Activated CD4-positive, alpha-beta T cell treated with anti-CD3 and anti-CD28 coated beads, Interleukin-2, amount 50 U/mL, for 4 hours (primary cell): ENCODE results near the gene POC1B.
A peak's percentile ranks its signal among the peaks of the same experiment; 100 is the strongest.

ENCODE experiments used
- DNase-seq, 2 experiments: peaks; one replicate each; pipeline ENCODE4 v3.0.0-alpha.2; 2020

POC1B gene

DNA sequence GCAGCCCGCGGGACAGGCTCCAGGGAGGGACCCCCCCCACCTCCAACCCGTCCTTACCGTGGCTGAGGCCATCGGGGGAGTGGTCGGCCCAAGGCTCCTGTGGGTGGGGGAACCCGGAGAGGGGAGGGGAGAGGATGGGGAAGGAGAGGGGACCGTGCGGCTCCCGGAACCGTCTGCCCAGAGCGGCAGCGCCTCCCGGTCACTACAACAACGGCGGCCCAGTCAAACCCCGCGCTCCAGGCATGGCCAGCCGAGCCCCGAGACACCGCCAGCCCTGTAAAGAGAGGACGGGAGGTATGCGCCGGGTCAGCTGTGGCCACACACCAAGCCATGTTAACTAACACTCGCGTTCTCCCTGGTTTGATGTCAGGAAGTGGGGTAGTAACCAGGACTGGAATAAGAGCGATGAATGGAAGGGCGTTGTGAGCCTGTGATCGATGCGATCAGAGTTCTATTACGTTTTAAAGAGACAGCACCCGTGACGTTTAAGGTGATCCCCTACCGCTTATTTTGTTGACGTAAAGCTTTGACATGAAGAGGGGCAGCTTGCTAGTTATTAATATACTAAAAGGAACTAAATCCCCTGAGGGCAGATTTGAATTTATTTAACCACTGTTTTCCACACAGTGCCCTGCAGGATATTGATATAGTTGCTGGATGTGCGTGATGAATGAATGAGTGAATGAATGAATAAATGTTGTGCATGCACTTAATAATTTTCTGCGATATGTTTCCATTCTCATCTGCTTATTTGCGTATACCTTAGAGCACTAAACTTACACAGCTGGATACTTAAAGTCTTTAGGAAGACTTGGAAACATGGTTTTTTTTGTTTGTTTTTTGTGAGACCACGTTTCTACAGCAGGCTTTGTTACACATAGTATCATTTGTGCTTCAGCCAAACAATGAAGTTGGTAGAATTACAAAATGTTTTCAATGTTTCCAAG is at the start of gene POC1B:
Gene POC1B, minus strand, starts transcription at position 224 of the 947 bp plus-strand sequence. Its CDS starts 152 bp downstream, at position 72.
- peak; percentile 50 to 51 for DNase-seq

DNA sequence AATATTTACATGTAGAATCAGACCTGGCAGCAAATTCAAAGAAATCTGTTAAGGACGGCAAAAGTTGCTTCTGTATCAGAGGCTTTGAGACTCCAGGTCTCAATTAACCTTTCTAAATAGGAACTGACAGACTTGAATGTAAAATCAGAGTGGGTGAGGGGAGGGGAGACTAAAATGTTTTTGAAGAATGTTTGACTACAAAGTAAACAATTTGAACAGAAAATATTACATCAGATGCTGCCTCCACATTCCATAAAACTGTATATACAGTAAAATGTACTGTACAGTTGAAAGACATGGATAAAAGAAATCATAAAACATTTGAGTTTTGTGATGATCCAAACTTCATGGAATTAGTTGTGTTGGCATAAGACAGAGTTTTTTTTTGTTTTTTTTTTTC is 49.5 kb upstream of the POC1B start:
- no peak for DNase-seq

DNA sequence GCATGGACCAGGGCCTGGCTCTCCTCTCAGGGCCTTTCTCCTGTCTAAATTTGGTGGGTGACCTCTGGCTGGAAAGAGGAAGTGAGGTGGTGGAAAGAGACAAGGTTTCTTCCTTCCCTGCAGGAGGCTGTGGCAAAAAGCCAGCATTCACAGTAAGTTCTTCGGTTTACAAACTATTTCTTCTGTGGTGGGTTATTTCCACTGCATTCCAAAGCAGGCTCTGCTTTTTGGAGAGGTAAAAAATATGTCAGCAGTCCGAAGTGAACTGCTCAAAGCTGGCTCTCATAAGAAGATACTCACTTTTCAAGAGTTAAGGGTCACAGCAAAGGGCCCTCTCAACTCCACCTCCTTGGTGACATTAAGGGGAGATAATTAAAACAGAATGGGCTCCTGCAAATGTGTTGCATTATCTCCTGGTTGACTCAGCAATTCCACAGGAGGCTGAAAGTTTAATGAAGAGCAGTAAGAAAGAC is 48.9 kb upstream of the POC1B start:
- DNase-seq, result no peak

DNA sequence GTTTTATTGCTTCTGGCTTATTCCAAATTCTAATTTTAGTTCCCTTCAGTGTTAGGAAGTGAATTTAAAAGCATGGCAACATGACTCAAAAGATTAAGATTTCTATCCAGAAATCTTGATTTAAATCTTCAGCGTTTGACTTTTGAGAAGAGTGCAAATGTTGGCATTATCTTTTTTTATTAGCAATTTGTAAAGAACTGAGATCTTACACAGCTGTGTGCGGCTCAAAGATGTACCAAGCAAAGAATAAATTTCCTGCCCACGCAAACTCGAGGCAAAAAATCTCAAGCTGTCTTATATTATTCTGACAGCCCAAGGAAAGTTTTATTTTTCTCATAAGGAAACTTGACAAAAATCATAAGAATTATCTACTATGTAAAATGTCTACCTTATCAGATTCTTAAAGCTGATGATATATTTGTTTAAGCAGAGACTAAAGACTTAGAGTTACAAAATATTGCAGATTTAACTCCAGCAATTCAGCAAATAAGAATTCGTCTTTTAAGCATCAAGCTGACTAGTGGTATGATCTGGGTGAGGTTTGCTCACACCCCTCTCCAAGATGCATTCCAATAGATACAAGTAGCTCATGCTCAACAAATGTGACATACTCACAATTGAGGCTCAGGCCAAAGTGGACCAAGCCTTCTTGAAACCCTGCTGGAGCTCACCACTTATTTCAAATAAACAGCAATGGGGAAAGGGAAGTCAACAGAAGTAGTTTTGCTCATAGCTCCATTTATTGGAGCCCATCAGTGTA is 47.4 kb upstream of the POC1B start:
- no peak for DNase-seq

DNA sequence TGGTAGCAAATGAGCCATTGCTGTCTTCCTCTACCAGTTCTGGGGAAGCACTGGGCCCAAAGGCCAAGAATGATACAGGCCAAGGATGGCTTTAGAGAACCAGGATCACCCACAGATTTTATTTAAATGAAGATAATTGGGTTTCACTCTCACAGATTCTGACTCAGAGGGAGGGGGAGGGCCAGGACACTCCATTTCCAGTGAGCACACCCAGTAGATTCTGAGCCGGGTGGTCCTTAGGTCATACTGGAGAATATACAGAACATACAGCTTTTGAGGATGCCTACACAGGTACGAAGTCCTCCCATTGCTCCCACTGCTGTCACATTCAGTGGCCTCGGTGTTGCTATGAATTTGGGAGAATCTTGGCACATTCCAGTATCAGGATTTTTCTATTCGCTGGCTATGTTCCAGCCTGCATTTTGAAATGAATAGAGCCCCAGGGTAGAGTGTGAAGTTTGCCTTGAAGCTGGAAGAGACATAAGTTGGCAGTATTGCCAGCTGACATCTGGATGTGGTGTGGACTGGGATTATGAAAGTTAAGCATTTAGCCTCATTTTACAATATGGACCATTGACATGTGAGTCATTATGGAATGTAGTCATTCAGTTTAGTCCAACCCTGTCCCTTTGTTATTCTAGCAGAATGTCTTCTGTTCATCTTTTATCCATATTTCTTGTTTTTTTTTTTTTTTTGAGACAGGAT is 45.8 kb upstream of the POC1B start:
- no peak for DNase-seq

DNA sequence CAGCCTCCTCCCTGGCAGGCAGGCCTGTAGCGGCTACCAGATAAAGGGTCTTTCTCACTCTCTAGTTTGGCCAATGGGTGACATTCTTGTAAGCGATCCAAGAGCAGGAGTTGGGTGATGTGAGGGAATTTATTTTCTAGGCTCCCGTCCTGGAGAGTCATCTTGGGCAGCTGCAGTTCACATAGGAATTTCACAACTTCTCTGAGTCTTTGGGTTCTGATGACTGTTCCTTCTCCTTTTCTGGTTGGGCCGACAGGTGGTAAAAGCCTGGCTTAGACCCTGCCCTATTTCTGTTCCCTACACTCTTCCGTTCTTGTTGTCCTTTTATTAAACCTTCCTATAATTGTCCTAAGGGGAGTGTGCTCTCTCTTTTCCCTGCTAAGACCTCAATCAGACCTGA is 42.6 kb upstream of the POC1B start:
- DNase-seq, result no peak

DNA sequence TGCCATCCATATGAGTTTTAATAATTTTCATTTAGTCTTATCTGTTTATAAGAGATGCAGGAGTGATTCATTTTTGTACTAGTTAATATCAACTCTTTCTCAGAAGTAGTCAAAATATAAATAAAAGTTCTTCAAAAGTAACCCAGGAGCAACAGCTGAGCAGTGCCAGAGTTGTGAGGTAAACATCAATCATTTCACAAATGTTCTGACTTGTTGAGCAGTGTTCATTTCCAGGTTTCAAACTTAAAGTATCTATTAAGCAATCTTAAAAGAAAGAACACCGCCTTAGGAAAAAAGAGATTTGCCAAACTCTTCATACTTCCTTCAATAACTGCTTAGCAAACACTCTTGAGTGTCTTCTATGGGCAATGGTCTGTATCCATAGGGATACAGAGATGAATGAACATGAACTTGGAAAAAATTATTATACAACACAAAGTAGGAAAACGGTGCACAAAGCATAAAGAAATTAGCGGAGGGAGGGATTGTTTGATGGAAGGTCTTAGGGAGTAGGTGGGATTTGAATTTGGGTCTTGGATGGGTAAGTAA is 41.9 kb upstream of the POC1B start:
- no peak for DNase-seq

DNA sequence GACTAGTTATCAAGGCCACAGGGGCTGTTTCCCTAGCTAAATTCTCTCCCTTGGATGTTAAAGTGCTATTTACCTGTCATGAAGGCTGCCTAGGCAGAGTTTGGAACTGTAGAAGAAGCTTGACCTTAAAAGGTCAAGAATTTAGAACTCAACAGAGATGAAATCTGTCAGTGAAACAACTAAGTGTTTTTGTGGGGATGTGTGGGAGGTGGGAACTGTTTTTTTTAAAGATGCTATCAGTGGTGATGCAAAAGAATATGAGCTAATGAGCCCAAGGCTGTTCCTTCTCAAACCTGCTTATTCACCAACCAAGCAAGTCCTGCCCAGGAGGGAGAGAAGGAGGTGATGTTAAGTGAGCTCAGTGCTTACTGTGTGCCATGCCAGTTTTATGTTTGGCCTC is 40.8 kb upstream of the POC1B start:
- no peak for DNase-seq

DNA sequence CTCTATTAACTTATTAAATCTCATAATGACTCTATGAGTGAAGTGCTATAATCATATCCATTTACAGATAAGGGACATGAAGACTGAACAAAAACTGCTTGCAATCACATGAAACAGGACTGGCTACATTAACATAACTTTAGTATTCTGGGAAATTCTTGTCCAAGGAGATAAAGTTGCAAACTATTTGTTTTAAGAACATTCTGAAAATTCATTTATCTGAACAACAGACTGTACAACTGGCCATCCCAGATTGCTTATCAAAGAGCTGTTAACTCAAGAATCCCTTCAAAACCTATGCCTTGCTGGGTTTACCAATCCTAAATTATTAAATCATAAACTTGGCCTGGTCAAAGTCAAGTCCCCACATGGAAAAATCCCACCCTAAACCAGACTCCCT is 39.2 kb upstream of the POC1B start:
- no peak for DNase-seq

DNA sequence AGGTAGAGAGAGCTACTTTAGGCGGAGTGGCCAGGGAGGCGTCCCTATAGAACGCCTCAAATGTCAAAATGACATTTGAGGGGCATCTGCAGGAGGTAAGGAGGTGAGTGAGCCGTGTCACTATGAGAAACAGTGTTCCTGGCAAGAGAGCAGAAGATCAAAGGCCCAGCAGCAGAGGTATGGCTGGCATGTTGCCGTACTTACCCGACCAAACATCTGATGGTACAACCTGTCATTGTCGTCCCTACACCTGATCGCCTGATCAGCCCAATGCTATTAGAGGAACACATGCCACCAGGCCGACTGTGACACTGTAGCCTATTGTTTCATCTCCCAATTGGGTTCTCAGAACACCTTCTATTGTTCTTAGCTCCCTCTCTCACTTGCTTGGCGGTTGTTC is 33.9 kb upstream of the POC1B start:
- DNase-seq, result no peak

DNA sequence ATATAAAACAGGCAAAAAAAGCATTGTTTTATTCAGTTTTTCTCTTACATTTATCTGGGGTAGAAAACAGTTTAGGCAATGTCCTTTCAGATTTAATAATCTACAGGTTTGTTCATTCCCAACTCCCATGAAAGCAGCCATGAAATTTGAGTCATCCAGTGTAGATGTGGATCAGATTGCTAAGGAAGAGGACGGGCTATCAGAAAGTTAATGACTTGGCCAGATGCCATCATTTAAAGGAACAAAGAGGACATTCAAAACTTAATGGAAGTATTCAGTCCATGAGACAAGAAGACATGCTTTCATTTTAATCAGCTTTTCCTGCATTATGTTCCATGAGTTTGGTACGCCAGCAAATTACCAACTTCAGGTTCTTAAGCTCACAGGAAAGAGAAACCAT is 31.1 kb upstream of the POC1B start:
- DNase-seq, result no peak

DNA sequence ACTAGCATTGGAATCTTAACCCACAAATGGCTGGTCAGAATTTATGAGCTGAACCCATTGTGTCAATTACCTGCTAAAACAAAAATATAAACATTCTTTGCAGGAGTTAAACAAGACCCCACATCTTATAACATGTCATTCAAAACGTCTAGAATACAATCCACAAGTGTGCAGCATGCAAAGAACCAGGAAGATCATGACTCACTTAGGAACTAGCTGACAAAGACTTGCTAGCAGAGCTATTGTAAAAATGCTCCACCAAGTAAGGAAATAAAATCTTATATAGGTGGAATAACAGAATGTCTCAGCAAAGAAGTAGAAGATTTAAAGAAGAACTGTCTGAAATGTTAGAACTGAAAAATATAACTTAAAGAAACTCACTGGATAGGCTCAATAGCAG is 26.5 kb upstream of the POC1B start:
- no peak for DNase-seq

DNA sequence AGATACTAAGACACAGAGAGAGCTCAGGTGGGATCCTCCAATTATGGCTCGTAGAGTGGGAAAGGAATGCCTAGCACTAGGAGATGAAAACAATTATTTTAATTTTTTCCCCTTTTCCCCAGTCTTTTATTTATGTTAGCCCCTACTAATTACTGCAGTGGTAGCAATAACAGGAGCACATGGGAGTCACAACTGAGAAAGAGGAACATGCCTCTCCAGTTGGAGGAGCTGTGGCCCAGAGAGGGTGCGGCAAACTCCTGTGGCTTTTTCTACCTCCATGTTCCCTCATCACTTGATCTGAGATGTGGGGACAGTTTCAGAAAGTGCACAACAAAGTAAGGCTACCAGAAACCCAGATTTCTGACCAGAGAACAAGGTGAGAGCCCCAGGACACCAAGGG is 25.9 kb upstream of the POC1B start:
- DNase-seq, result no peak

DNA sequence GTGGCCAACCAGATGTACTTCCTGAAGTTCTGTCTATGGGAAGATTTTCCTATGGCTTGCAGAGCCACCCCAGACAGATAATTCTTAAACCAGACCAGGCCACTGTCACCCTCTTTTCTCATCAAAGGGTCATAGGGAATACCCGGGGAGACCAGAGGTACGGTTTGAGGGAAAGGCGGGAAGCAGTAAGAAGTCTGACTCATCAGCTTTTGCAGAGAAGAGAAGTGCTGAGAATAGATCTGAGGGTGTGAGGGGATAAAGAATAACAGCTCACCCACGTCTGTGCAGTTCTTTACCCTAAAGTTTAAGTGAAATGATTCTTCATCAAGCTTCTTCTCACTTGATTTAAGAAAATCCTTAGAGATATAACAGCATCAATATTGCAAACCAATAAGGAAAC is 21.3 kb upstream of the POC1B start:
- DNase-seq, result no peak

DNA sequence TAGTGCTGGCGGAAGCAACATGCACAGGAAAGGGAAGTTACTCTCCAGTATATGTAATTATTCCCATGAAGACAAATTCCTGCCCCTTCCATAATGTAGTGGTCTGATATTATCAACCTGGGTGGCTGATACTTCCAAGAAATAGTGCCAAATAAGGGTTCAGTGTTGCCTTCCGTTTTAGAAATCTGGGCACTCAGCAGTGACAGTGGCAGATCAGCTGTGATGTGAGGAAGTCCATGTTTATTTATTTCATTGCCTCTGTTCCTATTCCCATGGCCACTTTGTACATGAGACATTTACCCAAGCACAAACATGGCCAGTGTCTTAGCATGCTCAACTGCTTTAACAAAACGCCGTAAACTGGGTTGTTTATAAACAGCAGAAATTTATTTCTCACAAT is 20.3 kb upstream of the POC1B start:
- DNase-seq, result no peak

DNA sequence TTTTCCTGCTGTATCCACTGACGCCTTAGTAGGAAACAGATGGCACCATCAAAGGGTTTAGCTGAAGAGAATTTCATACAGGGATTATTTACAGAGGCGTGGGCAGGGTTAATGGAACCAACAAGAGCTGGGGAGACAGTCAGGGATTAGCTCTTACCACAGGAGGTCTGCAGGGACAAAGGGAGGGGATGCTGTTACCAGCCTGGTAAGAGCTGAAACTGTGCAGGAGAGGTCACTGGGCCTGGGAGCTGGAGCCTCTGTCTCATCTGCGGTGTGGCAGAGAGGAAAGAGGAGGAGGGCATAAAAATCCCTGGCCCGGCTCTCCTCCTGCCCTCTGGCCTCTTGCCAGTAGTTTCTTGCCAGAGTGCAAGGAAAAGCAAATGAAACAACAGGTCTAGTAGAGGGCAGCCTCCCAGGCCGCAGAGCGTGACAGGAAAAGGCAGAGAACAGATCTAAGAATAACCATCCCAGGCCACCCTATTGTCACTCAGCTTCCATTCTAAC is 18.9 kb upstream of the POC1B start:
- DNase-seq, result no peak

DNA sequence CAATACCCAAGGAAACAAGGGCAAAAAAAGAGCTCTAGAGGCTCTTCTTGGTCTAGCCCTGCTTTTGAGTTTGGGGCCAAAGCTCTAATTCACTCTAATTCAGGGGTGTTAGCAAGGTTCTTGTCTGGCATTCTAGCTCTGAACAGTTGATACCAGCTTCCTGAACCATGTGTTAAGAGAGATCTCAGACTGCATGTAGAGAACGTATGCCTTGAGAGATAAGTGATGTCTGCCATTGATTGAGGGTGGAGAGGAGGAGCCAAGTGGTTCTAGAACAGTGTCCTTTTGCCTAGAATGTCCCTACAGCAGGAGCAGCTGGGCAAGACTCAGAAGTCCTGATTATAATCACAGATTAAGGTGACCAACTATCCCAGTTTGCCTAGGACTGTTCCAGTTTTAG is 18.2 kb upstream of the POC1B start:
- no peak for DNase-seq

DNA sequence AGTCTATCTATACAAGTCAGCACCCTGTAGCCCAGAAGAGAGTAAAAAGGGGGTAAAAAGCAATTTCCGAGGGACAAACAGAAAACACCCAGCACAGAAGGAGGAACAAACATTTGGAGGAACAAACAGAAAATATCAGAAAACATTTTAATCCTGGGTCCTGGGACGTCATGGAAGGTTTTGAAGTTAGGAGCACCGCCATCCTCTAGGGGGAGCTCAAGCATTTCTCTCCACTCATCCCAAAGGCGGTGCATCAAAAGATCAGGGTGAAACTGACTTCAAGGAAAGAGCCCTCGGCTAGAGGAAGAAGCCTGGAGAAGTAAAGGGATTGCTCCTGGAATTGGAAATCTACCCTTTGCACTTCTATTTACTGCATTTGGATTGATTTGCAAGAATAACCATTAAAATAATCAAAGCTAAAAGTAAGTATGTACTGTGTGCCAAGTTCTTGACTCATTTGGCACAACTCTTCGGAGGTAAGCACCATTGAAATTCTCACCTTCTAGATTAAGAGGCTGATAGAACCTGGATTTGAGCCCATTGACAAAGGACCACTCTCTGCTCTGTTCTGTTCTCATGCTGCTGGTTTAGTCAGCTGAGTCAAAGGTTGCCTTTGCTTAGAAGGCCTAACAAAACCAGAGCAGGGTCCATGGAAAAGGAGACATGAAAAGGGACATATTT is 17.2 kb upstream of the POC1B start:
- peak; percentile 56 to 57 for DNase-seq

DNA sequence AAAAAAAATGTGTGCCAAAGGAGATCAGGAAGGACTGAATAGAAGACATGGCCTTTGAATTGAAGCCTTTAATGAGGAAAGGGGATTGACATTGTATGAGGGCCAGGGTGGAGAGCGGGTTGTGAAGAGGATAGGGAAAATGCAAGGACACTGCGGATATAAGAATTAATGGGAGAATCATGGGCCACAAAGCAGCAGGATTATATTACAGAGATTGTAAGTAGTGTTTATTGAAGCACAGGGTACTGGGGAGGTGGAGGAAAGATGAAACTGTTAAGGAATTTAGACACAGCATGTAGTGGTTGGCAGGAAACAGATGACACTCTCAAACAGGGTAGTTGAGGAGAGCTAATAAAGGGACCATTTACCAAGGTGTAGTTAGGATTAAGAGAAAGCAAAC is 16.4 kb upstream of the POC1B start:
- no peak for DNase-seq

DNA sequence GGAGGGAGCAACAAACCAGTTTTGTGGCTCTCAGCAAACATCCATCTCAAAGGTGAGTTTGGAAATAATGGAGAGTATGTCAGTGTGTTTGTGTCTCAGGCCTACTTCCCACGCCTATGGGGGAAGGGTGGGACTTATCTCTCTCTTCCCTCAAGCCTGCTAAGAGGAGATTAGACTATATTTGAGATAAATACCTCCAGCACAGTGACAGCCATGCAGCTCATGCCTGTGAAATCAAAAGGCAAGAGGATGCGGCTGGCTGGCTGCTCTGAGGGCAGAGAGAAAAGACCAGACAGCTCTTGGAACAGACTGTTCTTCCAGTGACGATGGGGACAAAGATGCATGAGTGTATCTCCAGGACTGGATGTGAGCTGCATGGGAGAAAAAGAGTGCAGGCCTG is 14.7 kb upstream of the POC1B start:
- DNase-seq, result no peak

DNA sequence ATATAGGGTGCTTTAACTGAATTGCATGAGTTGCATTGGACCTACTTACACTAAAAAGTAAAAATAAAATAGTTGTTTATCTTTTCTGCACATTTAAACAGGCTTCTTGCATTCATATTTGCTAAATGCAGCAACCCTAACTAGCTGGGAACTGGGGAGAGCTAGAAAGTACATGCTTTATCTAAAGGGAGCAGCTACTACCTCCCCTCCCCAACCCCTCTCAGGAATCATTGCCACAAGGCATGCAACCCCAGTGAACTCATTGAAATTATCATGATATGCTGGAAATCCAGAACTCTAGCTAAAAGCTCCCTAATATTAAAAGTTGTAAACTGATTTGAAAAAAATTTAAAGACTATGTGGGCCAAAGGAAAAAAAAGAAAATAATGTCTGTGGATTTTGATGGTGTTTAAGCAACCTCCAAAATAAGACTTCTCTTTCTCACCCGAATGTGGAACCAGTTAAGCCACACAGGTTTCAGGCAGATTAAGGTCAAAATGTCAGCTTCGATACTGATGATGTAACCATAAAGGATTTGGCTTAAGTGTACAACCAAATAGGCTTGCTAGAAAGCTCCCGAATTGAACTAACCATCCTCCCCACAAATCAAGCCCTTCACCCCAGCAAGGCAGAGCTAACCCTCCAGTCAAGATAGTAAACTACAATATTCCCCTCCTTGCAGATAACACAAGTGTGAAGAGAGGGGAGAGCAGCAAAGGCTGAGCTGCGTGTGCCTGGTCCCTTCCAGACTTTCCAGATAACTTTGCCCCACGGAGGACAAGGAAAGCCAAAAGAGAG is 13.8 kb upstream of the POC1B start:
- no peak for DNase-seq
